CD4-positive, alpha-beta memory T cell (primary cell): ENCODE data around the gene POLK. TPM values are rescaled to one million over a fixed set of nuclear protein-coding genes. Genes with fewer than 3 reads are reported as not detected.
A peak's percentile ranks its signal among the peaks of the same experiment; 100 is the strongest.
"Not testable (repeated sequence)": the region's sequence is repeated elsewhere in the genome, so short reads cannot be mapped to it uniquely, and the experiment has no call there.

Source experiments
- CTCF ChIA-PET: fragments of 350-600 bp; sonication (Branson Sonifier 250); formaldehyde crosslinking; loops from one replicate; lab custom pipeline; 2021; ENCODE audit warnings: inconsistent platforms; ENCODE audit not compliant: partially characterized antibody; lab: Charles Lee
- POLR2A ChIA-PET: fragments of 350-600 bp; sonication (Branson Sonifier 250); formaldehyde crosslinking; loops from one replicate; lab custom pipeline; 2021; ENCODE audit not compliant: partially characterized antibody; lab: Charles Lee
- DNase-seq, 5 donors: peaks; one replicate each; pipeline versions ENCODE4 v3.0.0 to v3.0.0-alpha.2; 2020 to 2022; ENCODE audit warnings: mixed read lengths in 1 of 5
- H3K27ac ChIP-seq: one replicate; pipeline ENCODE4 v1.7.0; 2013; ENCODE audit warnings: low read depth, low read length
- H3K27me3 ChIP-seq: 2 replicates; pipeline ENCODE4 v1.7.0; 2013; ENCODE audit warnings: mild to moderate bottlenecking, low read length, moderate library complexity; ENCODE audit not compliant: insufficient read depth
- H3K36me3 ChIP-seq: 2 replicates; pipeline ENCODE4 v1.7.0; 2013; ENCODE audit warnings: mild to moderate bottlenecking, low read length, moderate library complexity; ENCODE audit not compliant: insufficient read depth
- H3K4me1 ChIP-seq: 2 replicates; pipeline ENCODE4 v1.7.0; 2013; ENCODE audit warnings: mild to moderate bottlenecking, low read length, moderate library complexity; ENCODE audit not compliant: insufficient read depth
- H3K4me3 ChIP-seq, 2 donors: one replicate each; pipeline ENCODE4 v1.7.0; 2013; ENCODE audit warnings: low read length in 2 of 2, mild to moderate bottlenecking in 1 of 2
- H3K9me3 ChIP-seq, 2 donors: one replicate each; pipeline ENCODE4 v1.7.0; 2013; ENCODE audit warnings: low read length in 2 of 2, control low read depth in 1 of 2; ENCODE audit not compliant: control insufficient read depth in 1 of 2
- H3K27ac Mint-ChIP-seq, 7 donors: one replicate each; pipeline ENCODE4 v1.8.0; 2020 to 2021; ENCODE audit warnings: mixed read lengths in 7 of 7, mild to moderate bottlenecking in 6 of 7, inconsistent platforms in 3 of 7, moderate library complexity in 3 of 7
- H3K27me3 Mint-ChIP-seq, 2 donors: one replicate each; pipeline ENCODE4 v1.8.0; 2020 to 2021; ENCODE audit warnings: mixed read lengths in 2 of 2
- H3K36me3 Mint-ChIP-seq, 2 donors: one replicate each; pipeline ENCODE4 v1.8.0; 2020 to 2021; ENCODE audit warnings: mixed read lengths in 2 of 2, inconsistent platforms in 1 of 2, mild to moderate bottlenecking in 1 of 2
- H3K4me1 Mint-ChIP-seq, 4 donors: one replicate each; pipeline ENCODE4 v1.8.0; 2020 to 2021; ENCODE audit warnings: mixed read lengths in 4 of 4, mild to moderate bottlenecking in 1 of 4
- H3K4me3 Mint-ChIP-seq, 8 donors: one replicate each; pipeline ENCODE4 v1.8.0; 2020 to 2021; ENCODE audit warnings: mixed read lengths in 8 of 8, mild to moderate bottlenecking in 7 of 8, moderate library complexity in 6 of 8, inconsistent platforms in 3 of 8
- H3K9me3 Mint-ChIP-seq, 8 donors: one replicate each; pipeline ENCODE4 v1.8.0; 2020 to 2021; ENCODE audit warnings: mixed read lengths in 8 of 8, mild to moderate bottlenecking in 5 of 8, inconsistent platforms in 3 of 8, moderate library complexity in 1 of 8
- intact Hi-C: fragments of 100-400 bp; cut with micrococcal nuclease; formaldehyde crosslinking; loops from one replicate; pipeline ENCODE4 v1.15.1; 2023
- polyA plus RNA-seq, 2 donors: library from polyadenylated mRNA; unstranded; fragments of 300-500 nt; fragmentation: Illumina TruSeq; gene quantifications; one replicate each; pipeline ENCODE4 v1.2.3, GENCODE V29; 2021
- total RNA-seq, 2 experiments: library from RNA; stranded (reverse); gene quantifications; one replicate each; pipeline ENCODE4 v1.2.3, GENCODE V29; 2021

Gene POLK
- total and polyA plus RNA-seq, 4 experiments from 2014 or later: 24.0 to 30.4 (median 27.7) TPM

DNA sequence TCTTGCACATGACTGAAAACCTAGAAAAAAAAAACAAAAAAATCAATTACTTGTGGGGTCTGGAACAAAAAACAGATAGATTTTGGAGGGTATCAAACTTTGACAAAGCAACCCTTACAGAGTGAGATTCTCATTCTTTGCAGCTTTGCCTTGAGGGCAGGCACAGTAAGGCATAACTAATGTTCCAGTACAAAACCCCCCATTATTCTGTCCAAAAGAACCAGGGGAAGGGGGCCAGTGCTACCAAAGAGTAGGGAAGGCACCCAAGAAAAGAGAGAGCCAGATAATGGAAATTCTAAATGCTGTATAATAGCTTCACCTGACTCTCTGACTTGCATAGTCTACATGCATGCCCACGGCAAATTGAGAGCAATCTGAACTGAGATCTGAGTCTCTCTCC, 12.9 kb downstream of the POLK start:
- CTCF ChIA-PET: no interaction called here
- Histone ChIP-seq H3K27ac (no peak overlapping the region), H3K4me1 (peaks cover 20% of the 10 kb centered on the region), H3K36me3 (no peaks in the 10 kb centered on the region), H3K9me3 (no peaks in the 10 kb centered on the region), H3K4me3 (no peak overlapping the region), H3K27me3 (no peaks in the 10 kb centered on the region)
- intact Hi-C loops: no loop called here
- Mint-ChIP-seq H3K36me3 (peaks cover 22 to 23% of the 10 kb centered on the region in 2 donors), H3K4me1 (peaks cover 20 to 39% (median 28%) of the 10 kb centered on the region in 4 donors), H3K9me3 (peaks cover 0 to 27% (median 15%) of the 10 kb centered on the region in 8 donors), H3K4me3 (no peak overlapping the region), H3K27ac (no peak overlapping the region), H3K27me3 (no peaks in the 10 kb centered on the region)
- DNase-seq: no peak
- POLR2A ChIA-PET: no interaction called here

DNA sequence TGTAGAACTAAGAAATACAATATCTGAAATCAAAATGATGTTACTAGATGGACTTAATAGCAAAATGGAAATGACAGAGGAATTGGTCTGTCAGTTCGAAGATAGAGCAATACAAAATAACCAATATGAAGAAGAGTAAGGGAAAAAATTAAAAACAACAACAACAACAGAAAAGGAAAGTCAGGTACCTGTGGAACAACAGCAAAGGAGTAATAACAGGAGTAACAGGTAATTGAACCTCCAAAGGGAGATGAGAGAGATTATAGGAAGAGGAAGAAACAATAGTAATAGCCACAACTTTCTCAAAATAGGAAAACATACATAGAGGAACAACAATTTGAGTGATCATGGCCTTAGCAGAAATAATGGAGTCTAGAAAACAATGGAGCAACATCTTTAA, 13.7 kb downstream of the POLK start:
- no peak overlapping the region for H3K4me3 ChIP-seq
- Mint-ChIP-seq H3K4me3 (peak overlapping the region in 2 of 8 donors; percentile 1 to 27), H3K4me1 (peaks cover 17 to 34% (median 27%) of the 10 kb centered on the region in 4 donors)

DNA sequence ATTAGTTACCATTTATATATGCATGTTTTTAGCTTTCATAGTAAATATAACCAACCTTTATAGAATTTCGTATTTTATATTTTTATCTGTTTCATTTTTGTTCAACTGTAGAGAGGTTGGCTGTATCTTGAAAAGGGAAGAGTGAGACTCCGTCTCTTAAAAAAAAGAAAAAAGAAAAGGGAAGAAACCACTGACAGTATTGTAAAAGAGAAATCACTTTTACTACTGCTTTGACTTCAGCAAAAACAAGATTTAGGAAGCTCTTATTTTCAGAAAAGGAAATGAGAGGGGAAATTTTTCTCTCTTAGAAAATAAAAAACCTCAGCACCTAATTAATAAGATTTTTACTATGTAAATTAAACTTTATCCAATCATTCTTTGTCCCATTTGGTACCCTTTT, 14.4 kb downstream of the POLK start:
- H3K27ac ChIP-seq: no peak overlapping the region
- no peak overlapping the region for H3K4me3 Mint-ChIP-seq
- no peaks in the 10 kb centered on the region for H3K27me3 Mint-ChIP-seq
- H3K9me3 ChIP-seq: no peaks in the 10 kb centered on the region
- H3K4me3 ChIP-seq: no peak overlapping the region
- peaks cover 17 to 34% (median 27%) of the 10 kb centered on the region in 4 donors for H3K4me1 Mint-ChIP-seq
- H3K36me3 ChIP-seq: no peaks in the 10 kb centered on the region
- peaks cover 10 to 14% of the 10 kb centered on the region in 2 donors for H3K36me3 Mint-ChIP-seq
- H3K4me1 ChIP-seq: peaks cover 17% of the 10 kb centered on the region
- peaks cover 0 to 13% (median 8%) of the 10 kb centered on the region in 8 donors for H3K9me3 Mint-ChIP-seq
- POLR2A ChIA-PET: no interaction called here
- DNase-seq: no peak
- peak overlapping the region in 1 of 7 donors; percentile 55 for H3K27ac Mint-ChIP-seq
- intact Hi-C loops: no loop called here
- CTCF ChIA-PET: no interaction called here
- no peaks in the 10 kb centered on the region for H3K27me3 ChIP-seq

More for the DNA sequence above, 13.7 kb downstream of the POLK start:
- Histone ChIP-seq H3K27ac (no peak overlapping the region), H3K36me3 (no peaks in the 10 kb centered on the region), H3K27me3 (no peaks in the 10 kb centered on the region), H3K4me1 (peaks cover 17% of the 10 kb centered on the region), H3K9me3 (no peaks in the 10 kb centered on the region)
- ChIA-PET CTCF (no interaction called here), POLR2A (no interaction called here)
- H3K27ac Mint-ChIP-seq: peak overlapping the region in 4 of 7 donors; percentile 13 to 25 (median 20)
- intact Hi-C loops: no loop called here
- H3K36me3 Mint-ChIP-seq: peaks cover 16 to 20% of the 10 kb centered on the region in 2 donors
- no peak for DNase-seq
- no peaks in the 10 kb centered on the region for H3K27me3 Mint-ChIP-seq
- H3K9me3 Mint-ChIP-seq: peaks cover 0 to 20% (median 15%) of the 10 kb centered on the region in 8 donors

DNA sequence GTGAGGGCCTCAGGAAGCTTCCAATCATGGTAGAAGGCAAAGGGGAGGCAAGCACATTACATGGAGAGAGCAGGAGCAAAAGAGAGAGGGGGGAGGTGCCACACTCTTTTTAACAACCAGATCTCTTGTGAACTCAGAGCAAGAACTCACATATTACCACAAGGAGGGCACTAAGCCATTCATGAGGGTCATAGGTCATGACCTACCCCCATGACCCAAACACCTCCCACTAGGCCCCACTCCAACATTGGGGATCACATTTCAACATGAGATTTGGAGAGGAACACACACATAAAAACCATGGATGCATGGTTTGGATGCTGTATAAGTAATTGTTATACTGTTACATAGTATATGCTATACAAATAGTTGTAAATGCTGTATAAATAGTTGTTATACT, 17.5 kb downstream of the POLK start:
- Mint-ChIP-seq H3K4me3 (no peak overlapping the region), H3K36me3 (peaks cover 23% of the 10 kb centered on the region in 2 donors), H3K4me1 (peaks cover 15 to 27% (median 20%) of the 10 kb centered on the region in 4 donors), H3K27ac (peak overlapping the region in 4 of 7 donors; percentile 1 to 80 (median 49)), H3K27me3 (no peaks in the 10 kb centered on the region), H3K9me3 (peaks cover 0 to 6% (median 0%) of the 10 kb centered on the region in 8 donors)
- H3K4me3 ChIP-seq: no peak overlapping the region
- ChIA-PET POLR2A (no interaction called here), CTCF (no interaction called here)
- H3K27me3 ChIP-seq: no peaks in the 10 kb centered on the region
- no peaks in the 10 kb centered on the region for H3K36me3 ChIP-seq
- intact Hi-C loops: no loop called here
- H3K9me3 ChIP-seq: no peaks in the 10 kb centered on the region
- no peak for DNase-seq
- peaks cover 16% of the 10 kb centered on the region for H3K4me1 ChIP-seq
- H3K27ac ChIP-seq: no peak overlapping the region

DNA sequence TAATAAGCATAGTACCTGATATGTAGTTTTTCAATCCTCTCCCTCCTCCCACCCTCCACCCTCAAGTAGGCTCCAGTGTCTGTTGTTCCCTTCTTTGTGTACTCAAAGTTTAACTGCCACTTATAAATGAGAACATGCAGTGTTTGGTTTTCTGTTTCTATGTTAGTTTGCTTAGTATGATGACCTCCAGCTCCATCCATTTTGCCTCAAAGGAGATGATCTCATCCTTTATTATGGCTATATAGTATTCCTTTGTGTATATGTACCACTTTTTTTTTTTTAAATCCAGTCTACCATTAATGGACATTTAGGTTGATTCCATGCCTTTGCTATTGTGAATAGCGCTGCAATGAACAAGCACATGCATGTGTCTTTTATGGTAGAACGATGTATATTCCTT, 20.5 kb downstream of the POLK start:
- CTCF ChIA-PET: interaction anchor here (0.6 kb wide), 1 partner anchor 24 kb away, joined by 3 read pairs; no protein-coding TSS in a partner anchor
- intact Hi-C loops: no loop called here

DNA sequence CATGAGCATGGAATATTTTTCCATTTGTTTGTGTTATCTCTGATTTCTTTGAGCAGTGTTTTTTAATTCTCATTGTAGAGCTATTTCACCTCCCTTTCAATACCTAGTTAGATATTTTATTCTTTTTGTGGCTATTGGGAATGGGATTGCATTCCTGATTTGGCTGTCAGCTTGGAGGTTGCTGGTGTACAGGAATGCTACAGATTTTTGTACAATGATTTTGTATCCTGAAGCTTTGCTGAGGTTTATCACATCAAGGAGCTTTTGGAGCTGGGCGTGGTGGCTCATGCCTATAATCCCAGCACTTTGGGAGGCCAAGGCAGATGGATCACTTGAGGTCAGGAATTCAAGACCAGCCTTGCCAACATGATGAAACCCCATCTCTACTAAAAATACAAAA, 22.0 kb downstream of the POLK start:
- peaks cover 43 to 51% of the 10 kb centered on the region in 2 donors for H3K36me3 Mint-ChIP-seq
- intact Hi-C loops, CTCF ChIA-PET: not testable (repeated sequence)

More for the DNA sequence above, 20.5 kb downstream of the POLK start:
- DNase-seq: no peak
- H3K27ac Mint-ChIP-seq: no peak overlapping the region
- no peak overlapping the region for H3K27ac ChIP-seq
- H3K4me3 ChIP-seq: no peak overlapping the region
- no peaks in the 10 kb centered on the region for H3K27me3 ChIP-seq
- H3K36me3 Mint-ChIP-seq: peaks cover 42 to 45% of the 10 kb centered on the region in 2 donors
- no peaks in the 10 kb centered on the region for H3K36me3 ChIP-seq
- no peaks in the 10 kb centered on the region for H3K9me3 ChIP-seq
- peaks cover 16 to 24% (median 17%) of the 10 kb centered on the region in 4 donors for H3K4me1 Mint-ChIP-seq
- H3K4me1 ChIP-seq: no peaks in the 10 kb centered on the region
- no peaks in the 10 kb centered on the region for H3K27me3 Mint-ChIP-seq
- POLR2A ChIA-PET: no interaction called here
- no peak overlapping the region for H3K4me3 Mint-ChIP-seq
- H3K9me3 Mint-ChIP-seq: peaks cover 0 to 20% (median 11%) of the 10 kb centered on the region in 8 donors

DNA sequence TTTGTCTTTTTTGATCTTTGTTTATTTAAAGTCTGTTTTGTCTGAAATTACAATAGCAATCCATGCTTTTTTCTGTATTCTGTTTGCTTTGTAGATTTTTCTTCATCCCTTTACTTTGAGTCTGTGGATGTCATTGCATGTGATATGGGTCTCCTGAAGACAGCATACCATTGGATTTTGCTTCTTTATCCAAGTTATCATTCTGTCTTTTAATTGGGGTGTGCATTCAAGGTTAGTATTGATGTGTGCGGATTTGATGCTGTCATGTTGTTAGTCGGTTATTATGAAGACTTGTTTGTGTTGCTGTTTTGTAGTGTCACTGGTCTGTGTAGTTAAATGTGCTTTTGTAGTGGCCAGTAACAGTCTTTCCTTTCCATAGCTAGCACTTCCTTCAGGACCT, 23.0 kb downstream of the POLK start:
- no peaks in the 10 kb centered on the region for H3K4me1 ChIP-seq
- intact Hi-C loops: no loop called here
- H3K27me3 ChIP-seq: no peaks in the 10 kb centered on the region
- DNase-seq: no peak
- H3K36me3 Mint-ChIP-seq: peaks cover 39 to 53% of the 10 kb centered on the region in 2 donors
- H3K4me1 Mint-ChIP-seq: peaks cover 15 to 22% (median 16%) of the 10 kb centered on the region in 4 donors
- H3K27ac Mint-ChIP-seq: no peak overlapping the region
- H3K9me3 Mint-ChIP-seq: peaks cover 0 to 20% (median 11%) of the 10 kb centered on the region in 8 donors
- H3K27ac ChIP-seq: no peak overlapping the region
- POLR2A ChIA-PET: no interaction called here
- H3K9me3 ChIP-seq: no peaks in the 10 kb centered on the region
- no peak overlapping the region for H3K4me3 Mint-ChIP-seq
- CTCF ChIA-PET: no interaction called here
- H3K36me3 ChIP-seq: no peaks in the 10 kb centered on the region
- H3K27me3 Mint-ChIP-seq: no peaks in the 10 kb centered on the region
- H3K4me3 ChIP-seq: no peak overlapping the region

More for the DNA sequence above, 22.0 kb downstream of the POLK start:
- H3K27me3 Mint-ChIP-seq, H3K27ac ChIP-seq, POLR2A ChIA-PET, H3K4me3 ChIP-seq, H3K4me1 ChIP-seq, H3K9me3 ChIP-seq, DNase-seq, H3K36me3 ChIP-seq, H3K27me3 ChIP-seq, H3K4me3 Mint-ChIP-seq: not testable (repeated sequence)
- Mint-ChIP-seq H3K9me3 (peaks cover 0 to 20% (median 11%) of the 10 kb centered on the region in 8 donors), H3K4me1 (peaks cover 16 to 26% (median 21%) of the 10 kb centered on the region in 4 donors), H3K27ac (peak overlapping the region in 1 of 7 donors; percentile 29)
